ENCODE measurements around the gene UBE2Q1.
"Not testable (repeated sequence)": the region's sequence is repeated elsewhere in the genome, so short reads cannot be mapped to it uniquely, and the experiment has no call there.

UBE2Q1 gene

GRCh38 chr1:154549202-154549770, 9.2 kb downstream of the UBE2Q1 start:
- no peak for DNase-seq

GRCh38 chr1:154548028-154548427, 10.4 kb downstream of the UBE2Q1 start:
- no peak for DNase-seq

GRCh38 chr1:154547105-154547732, 11.2 kb downstream of the UBE2Q1 start:
- DNase-seq = no peak

GRCh38 chr1:154546264-154547063, 12.0 kb downstream of the UBE2Q1 start:
- no peak for DNase-seq

- no peak for DNase-seq
These were observed 17.2 kb downstream of the UBE2Q1 start for GRCh38 chr1:154541231-154541630.

GRCh38 chr1:154539486-154540483, 18.7 kb downstream of the UBE2Q1 start:
- no peak for DNase-seq

- no peak for DNase-seq
These were observed 21.9 kb downstream of the UBE2Q1 start for GRCh38 chr1:154536570-154536969.

GRCh38 chr1:154533952-154534844, 24.3 kb downstream of the UBE2Q1 start:
- no peak for DNase-seq

- not testable (repeated sequence) for DNase-seq
These were observed 26.5 kb downstream of the UBE2Q1 start for GRCh38 chr1:154531950-154532349.

- no peak for DNase-seq
These were observed 29.2 kb downstream of the UBE2Q1 start for GRCh38 chr1:154529308-154529707.

GRCh38 chr1:154527192-154527591, 31.3 kb downstream of the UBE2Q1 start:
- DNase-seq = no peak

- no peak for DNase-seq
These were observed 33.6 kb downstream of the UBE2Q1 start for GRCh38 chr1:154524881-154525280.

GRCh38 chr1:154521695-154522094, 36.8 kb downstream of the UBE2Q1 start:
- DNase-seq = no peak

- DNase-seq = no peak
These were observed 38.1 kb downstream of the UBE2Q1 start for GRCh38 chr1:154520333-154520732.

GRCh38 chr1:154519591-154519991, 38.9 kb downstream of the UBE2Q1 start:
- no peak for DNase-seq

GRCh38 chr1:154517661-154518060, 40.8 kb downstream of the UBE2Q1 start:
- DNase-seq = no peak

- DNase-seq = no peak
These were observed 44.4 kb downstream of the UBE2Q1 start for GRCh38 chr1:154514066-154514553.

GRCh38 chr1:154512760-154513159, 45.7 kb downstream of the UBE2Q1 start:
- no peak for DNase-seq

- DNase-seq = no peak
These were observed 54.6 kb downstream of the UBE2Q1 start for GRCh38 chr1:154503898-154504297.

- DNase-seq = no peak
These were observed 55.7 kb downstream of the UBE2Q1 start for GRCh38 chr1:154502744-154503115.

- DNase-seq = no peak
These were observed 56.3 kb downstream of the UBE2Q1 start, which contains the start of the genes SHE and TDRD10 for GRCh38 chr1:154502066-154502743. Gene SHE, minus strand, starts transcription at chr1:154502412. Its CDS starts 386 bp downstream, at chr1:154502026. Gene TDRD10, plus strand, starts transcription at chr1:154502219. Its CDS starts 4,685 bp downstream, at chr1:154506904.

Measured in T1000 (cell line).